Measurements from ENCODE around the gene PREX1. TPM values are rescaled to one million over a fixed set of nuclear protein-coding genes. Genes with fewer than 3 reads are reported as not detected.

PREX1 gene
- total RNA-seq, 1 experiment from 2014 or later, result 9.5 TPM

- Histone ChIP-seq H3K9me3 (peaks cover 17% of the 10 kb centered on the region), H3K27me3 (replicated peaks; ENCODE audit: control insufficient read depth, insufficient read depth, low read length) (no peaks in the 10 kb centered on the region; the same call in 1 of the 2 replicates), H3K4me3 (ENCODE audit: low read depth, low read length) (no peak overlapping the region), H3K36me3 (ENCODE audit: control insufficient read depth, insufficient read depth, low read length) (no peaks in the 10 kb centered on the region), H3K4me1 (no peaks in the 10 kb centered on the region)
- TF ChIP-seq CTCF (IDR thresholded peaks at IDR 0.05; ENCODE audit: insufficient read depth in 1 of 2, low read depth in 1 of 2, low read length in 1 of 2, severe bottlenecking in 1 of 2, unreplicated experiment in 1 of 2), result no peak
- no peaks in the 10 kb centered on the region for H3K4me1 Mint-ChIP-seq (ENCODE audit: low read depth, unreplicated experiment)
- no TSS peak for BruUV-seq (replicated peaks)
- CTCF ChIA-PET, result no interaction called here
- POLR2A ChIA-PET, result no interaction called here
- H3K4me3 Mint-ChIP-seq (ENCODE audit: unreplicated experiment), result no peak overlapping the region
- H3K27me3 Mint-ChIP-seq (ENCODE audit: insufficient read depth, unreplicated experiment), result peaks cover 3% of the 10 kb centered on the region
- H3K27ac Mint-ChIP-seq (ENCODE audit: unreplicated experiment), result no peak overlapping the region
- intact Hi-C loops (cut with micrococcal nuclease; ENCODE audit: unreplicated experiment), result no loop called here
- DNase-seq, result no peak
- peaks cover 13% of the 10 kb centered on the region for H3K9me3 Mint-ChIP-seq (ENCODE audit: unreplicated experiment)
- H3K36me3 Mint-ChIP-seq (ENCODE audit: insufficient read depth, unreplicated experiment), result no peaks in the 10 kb centered on the region
Measured at GRCh38 chr20:48805716-48806115, 22.1 kb downstream of the PREX1 start.

- peaks cover 3% of the 10 kb centered on the region for H3K27me3 Mint-ChIP-seq (ENCODE audit: insufficient read depth, unreplicated experiment)
- CTCF ChIA-PET, result no interaction called here
- no TSS peak for BruUV-seq (replicated peaks)
Measured at GRCh38 chr20:48805286-48805685, 22.5 kb downstream of the PREX1 start.

GRCh38 chr20:48804300-48804980 is 23.4 kb downstream of the PREX1 start:
- Mint-ChIP-seq H3K4me1 (ENCODE audit: low read depth, unreplicated experiment) (no peaks in the 10 kb centered on the region), H3K9me3 (ENCODE audit: unreplicated experiment) (peaks cover 13% of the 10 kb centered on the region), H3K27me3 (ENCODE audit: insufficient read depth, unreplicated experiment) (peaks cover 3% of the 10 kb centered on the region), H3K4me3 (ENCODE audit: unreplicated experiment) (no peak overlapping the region), H3K36me3 (ENCODE audit: insufficient read depth, unreplicated experiment) (no peaks in the 10 kb centered on the region), H3K27ac (ENCODE audit: unreplicated experiment) (no peak overlapping the region)
- Histone ChIP-seq H3K4me1 (no peaks in the 10 kb centered on the region), H3K36me3 (ENCODE audit: control insufficient read depth, insufficient read depth, low read length) (no peaks in the 10 kb centered on the region), H3K27me3 (replicated peaks; ENCODE audit: control insufficient read depth, insufficient read depth, low read length) (no peaks in the 10 kb centered on the region; the same call in 1 of the 2 replicates), H3K4me3 (ENCODE audit: low read depth, low read length) (no peak overlapping the region), H3K9me3 (peaks cover 17% of the 10 kb centered on the region)
- ChIA-PET POLR2A (no interaction called here), CTCF (no interaction called here)
- intact Hi-C loops (cut with micrococcal nuclease; ENCODE audit: unreplicated experiment), result no loop called here
- no peak for TF ChIP-seq CTCF (IDR thresholded peaks at IDR 0.05; ENCODE audit: insufficient read depth in 1 of 2, low read depth in 1 of 2, low read length in 1 of 2, severe bottlenecking in 1 of 2, unreplicated experiment in 1 of 2)
- DNase-seq, result no peak
- BruUV-seq (replicated peaks), result no TSS peak

More at GRCh38 chr20:48805286-48805685, 22.5 kb downstream of the PREX1 start:
- no peaks in the 10 kb centered on the region for H3K4me1 Mint-ChIP-seq (ENCODE audit: low read depth, unreplicated experiment)
- H3K36me3 ChIP-seq (ENCODE audit: control insufficient read depth, insufficient read depth, low read length), result no peaks in the 10 kb centered on the region
- TF ChIP-seq CTCF (IDR thresholded peaks at IDR 0.05; ENCODE audit: insufficient read depth in 1 of 2, low read depth in 1 of 2, low read length in 1 of 2, severe bottlenecking in 1 of 2, unreplicated experiment in 1 of 2), result no peak
- peaks cover 13% of the 10 kb centered on the region for H3K9me3 Mint-ChIP-seq (ENCODE audit: unreplicated experiment)
- no peaks in the 10 kb centered on the region for H3K4me1 ChIP-seq
- H3K4me3 Mint-ChIP-seq (ENCODE audit: unreplicated experiment), result no peak overlapping the region
- H3K36me3 Mint-ChIP-seq (ENCODE audit: insufficient read depth, unreplicated experiment), result no peaks in the 10 kb centered on the region
- POLR2A ChIA-PET, result no interaction called here
- H3K4me3 ChIP-seq (ENCODE audit: low read depth, low read length), result no peak overlapping the region
- no peaks in the 10 kb centered on the region; the same call in 1 of the 2 replicates for H3K27me3 ChIP-seq (replicated peaks; ENCODE audit: control insufficient read depth, insufficient read depth, low read length)
- intact Hi-C loops (cut with micrococcal nuclease; ENCODE audit: unreplicated experiment), result no loop called here
- H3K9me3 ChIP-seq, result peaks cover 17% of the 10 kb centered on the region
- H3K27ac Mint-ChIP-seq (ENCODE audit: unreplicated experiment), result no peak overlapping the region
- no peak for DNase-seq

Measured in Caco-2 (cell line).